Vagina (tissue), 2 donors: Measurements from ENCODE around the gene DPYD. TPM values are rescaled to one million over a fixed set of nuclear protein-coding genes. Genes with fewer than 3 reads are reported as not detected.

Experiments used
- DNase-seq, 2 donors: peaks; one replicate each; pipeline ENCODE4 v3.0.0-alpha.2; 2017; ENCODE audit errors: extremely low spot score in 2 of 2
- H3K27ac ChIP-seq: fragments of 200-600 bp; sonication (generic); one replicate; pipeline ENCODE4 v1.5.1; 2019
- H3K27me3 ChIP-seq: fragments of 200-600 bp; sonication (generic); one replicate; pipeline ENCODE4 v1.5.1; 2019
- H3K36me3 ChIP-seq, 2 donors: fragments of 200-600 bp; sonication (generic); one replicate each; pipeline ENCODE4 v1.5.1; 2017 to 2019
- H3K4me1 ChIP-seq: fragments of 200-600 bp; sonication (generic); one replicate; pipeline ENCODE4 v1.5.1; 2019
- H3K4me3 ChIP-seq, 2 donors: fragments of 200-600 bp; sonication (generic); 1 replicate in 1 of 2; 2 replicates in 1 of 2; pipeline ENCODE4 v1.5.1; 2016 to 2019
- H3K9me3 ChIP-seq: fragments of 200-600 bp; sonication (generic); one replicate; pipeline ENCODE4 v1.5.1; 2019
- CTCF ChIP-seq, 3 experiments: fragments of 450-650 bp in 2 of 3; fragments of 200-600 bp in 1 of 3; sonication (generic) in 1 of 3; IDR thresholded peaks; one replicate each; pipeline ENCODE4 v1.5.1; 2017 to 2019; ENCODE audit warnings: antibody characterized with exemption in 3 of 3, mild to moderate bottlenecking in 2 of 3, moderate library complexity in 2 of 3
- POLR2A ChIP-seq, 2 donors: fragments of 450-650 bp; IDR thresholded peaks; one replicate each; pipeline ENCODE4 v1.6.1; 2017; ENCODE audit warnings: antibody characterized with exemption in 2 of 2, mild to moderate bottlenecking in 2 of 2, moderate library complexity in 2 of 2
- POLR2AphosphoS5 ChIP-seq, 2 donors: sonication (generic); formaldehyde crosslinking; IDR thresholded peaks; one replicate each; pipeline ENCODE4 v1.9.0; 2017; ENCODE audit warnings: antibody characterized with exemption in 2 of 2, mild to moderate bottlenecking in 2 of 2, low read depth in 1 of 2; ENCODE audit not compliant: insufficient read depth in 1 of 2
- intact Hi-C: fragments of 100-400 bp; cut with DNase I; formaldehyde crosslinking; loops from one replicate; pipeline ENCODE4 v1.15.1; 2023
- total RNA-seq: library from RNA; depleted of rRNA; stranded (reverse); fragments of >200 nt; gene quantifications from one replicate; pipeline ENCODE4 v1.2.3, GENCODE V29; 2016

DPYD gene
- total RNA-seq, 1 donor from 2014 or later: 45.7 TPM

DNA sequence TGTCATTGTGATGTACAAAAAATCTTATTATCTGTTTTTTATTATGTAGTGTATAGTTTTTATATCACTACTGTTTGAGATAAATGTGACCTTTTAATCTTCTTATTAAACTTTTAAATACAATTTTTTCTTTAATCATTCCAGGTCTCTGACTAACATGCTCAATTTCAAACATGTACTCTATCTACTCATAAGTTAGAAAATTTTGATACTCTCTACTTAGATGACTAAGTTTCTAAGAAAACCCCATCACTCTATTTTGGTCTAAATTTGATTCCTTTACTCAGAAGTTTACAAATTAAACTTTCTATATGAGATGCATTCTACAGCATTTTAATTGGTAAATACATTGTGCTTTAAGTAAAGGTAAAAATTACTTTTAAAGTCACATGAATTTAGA, 655.2 kb downstream of the DPYD start:
- DNase-seq: no peak
- H3K36me3 ChIP-seq: no peaks in the 10 kb centered on the region
- no peak overlapping the region for H3K4me3 ChIP-seq
- no peaks in the 10 kb centered on the region for H3K4me1 ChIP-seq
- H3K9me3 ChIP-seq: no peaks in the 10 kb centered on the region
- no peaks in the 10 kb centered on the region for H3K27me3 ChIP-seq
- intact Hi-C loops: no loop called here
- no peak for TF ChIP-seq POLR2A (IDR thresholded peaks at IDR 0.05)
- TF ChIP-seq CTCF (IDR thresholded peaks at IDR 0.05): no peak
- no peak for TF ChIP-seq POLR2AphosphoS5 (IDR thresholded peaks at IDR 0.05; ENCODE audit: insufficient read depth in 1 of 2, low read depth in 1 of 2)
- H3K27ac ChIP-seq: no peak overlapping the region

DNA sequence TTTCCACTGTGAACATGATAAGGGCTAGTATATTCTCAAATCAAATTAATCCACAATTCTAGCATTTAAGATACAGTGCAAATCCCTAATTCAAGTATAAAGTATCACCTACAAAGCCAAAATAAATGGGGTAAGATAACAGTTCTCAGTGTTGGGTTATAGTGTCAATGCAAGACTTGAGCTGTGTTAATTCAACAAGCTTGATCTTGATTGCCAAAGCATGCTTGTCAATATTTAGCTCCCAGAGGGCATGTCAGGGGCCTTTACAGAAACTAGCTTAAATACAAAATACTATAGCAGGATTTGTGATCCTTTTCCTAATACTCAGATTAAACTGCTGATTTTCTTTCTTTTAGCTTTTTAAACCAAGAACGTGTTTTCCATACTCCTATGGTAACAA, 658.0 kb downstream of the DPYD start:
- Histone ChIP-seq H3K4me1 (no peaks in the 10 kb centered on the region), H3K9me3 (no peaks in the 10 kb centered on the region), H3K36me3 (no peaks in the 10 kb centered on the region), H3K4me3 (no peak overlapping the region), H3K27ac (no peak overlapping the region), H3K27me3 (no peaks in the 10 kb centered on the region)
- intact Hi-C loops: no loop called here
- TF ChIP-seq POLR2A (IDR thresholded peaks at IDR 0.05) (no peak), CTCF (IDR thresholded peaks at IDR 0.05) (no peak), POLR2AphosphoS5 (IDR thresholded peaks at IDR 0.05; ENCODE audit: insufficient read depth in 1 of 2, low read depth in 1 of 2) (no peak)
- no peak for DNase-seq

GRCh38 chr1:97258597-97258996, 662.2 kb downstream of the DPYD start:
- no peak for DNase-seq
- Histone ChIP-seq H3K27me3 (no peaks in the 10 kb centered on the region), H3K9me3 (no peaks in the 10 kb centered on the region), H3K36me3 (no peaks in the 10 kb centered on the region), H3K27ac (no peak overlapping the region), H3K4me3 (no peak overlapping the region), H3K4me1 (no peaks in the 10 kb centered on the region)
- TF ChIP-seq POLR2AphosphoS5 (IDR thresholded peaks at IDR 0.05; ENCODE audit: insufficient read depth in 1 of 2, low read depth in 1 of 2) (no peak), POLR2A (IDR thresholded peaks at IDR 0.05) (no peak), CTCF (IDR thresholded peaks at IDR 0.05) (no peak)
- intact Hi-C loops: no loop called here

DNA sequence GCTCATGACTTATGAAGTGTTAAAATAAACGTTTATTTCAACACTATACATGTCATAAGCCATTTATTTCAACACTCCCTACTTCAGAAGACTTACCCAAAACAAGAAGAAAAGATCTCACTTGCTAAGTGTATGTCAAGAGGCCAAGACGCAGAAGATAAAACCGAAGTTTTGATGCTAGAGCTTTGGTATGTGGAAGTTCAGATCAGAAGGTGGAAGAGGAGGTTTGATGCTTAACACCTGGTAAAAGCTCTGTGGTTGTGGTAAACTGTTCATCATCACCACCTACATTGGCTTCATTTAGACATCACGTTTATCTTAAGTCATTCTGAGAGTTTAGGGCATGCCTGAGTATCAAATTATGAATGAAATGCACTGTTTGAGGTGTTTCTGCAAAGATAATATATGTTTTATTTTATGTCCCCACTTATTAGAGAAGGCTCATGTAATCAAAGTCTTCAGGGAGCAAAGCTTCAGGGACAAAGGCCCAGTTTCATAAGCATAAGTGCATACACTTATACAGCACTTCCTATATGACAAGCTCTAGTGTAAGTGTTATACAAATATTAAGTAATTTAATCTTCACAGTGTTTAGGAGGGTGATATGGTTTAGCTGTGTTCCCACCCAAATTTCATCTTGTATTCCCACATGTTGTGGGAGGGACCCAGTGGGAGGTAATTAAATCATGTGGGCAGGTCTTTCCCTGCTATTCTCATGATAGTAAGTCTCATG, 665.9 kb downstream of the DPYD start:
- H3K4me3 ChIP-seq: no peak overlapping the region
- H3K9me3 ChIP-seq: no peaks in the 10 kb centered on the region
- no peaks in the 10 kb centered on the region for H3K4me1 ChIP-seq
- TF ChIP-seq CTCF (IDR thresholded peaks at IDR 0.05) (no peak), POLR2AphosphoS5 (IDR thresholded peaks at IDR 0.05; ENCODE audit: insufficient read depth in 1 of 2, low read depth in 1 of 2) (no peak), POLR2A (IDR thresholded peaks at IDR 0.05) (no peak)
- no peaks in the 10 kb centered on the region for H3K36me3 ChIP-seq
- no peak overlapping the region for H3K27ac ChIP-seq
- H3K27me3 ChIP-seq: no peaks in the 10 kb centered on the region
- no peak for DNase-seq
- intact Hi-C loops: no loop called here

DNA sequence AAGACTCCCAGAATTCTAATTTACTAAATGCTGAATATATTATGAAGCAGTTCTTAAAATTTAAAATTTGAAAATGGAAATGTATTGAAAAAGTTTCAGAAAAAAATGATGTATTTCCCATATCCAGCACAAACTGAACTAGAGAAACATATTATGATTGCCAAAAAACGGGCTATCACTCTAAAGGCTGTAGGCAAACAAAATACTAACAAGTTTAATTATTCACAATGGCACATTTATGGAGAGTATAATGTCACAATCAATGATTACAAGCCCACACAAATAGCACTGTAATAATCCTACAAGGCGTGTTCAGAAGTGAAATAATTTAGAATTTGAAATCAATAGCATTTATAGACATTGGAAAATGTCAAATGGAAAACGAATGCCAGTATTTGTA, 667.9 kb downstream of the DPYD start:
- intact Hi-C loops: no loop called here
- DNase-seq: no peak
- Histone ChIP-seq H3K36me3 (no peaks in the 10 kb centered on the region), H3K27me3 (no peaks in the 10 kb centered on the region), H3K4me1 (no peaks in the 10 kb centered on the region), H3K4me3 (no peak overlapping the region), H3K27ac (no peak overlapping the region), H3K9me3 (no peaks in the 10 kb centered on the region)
- no peak for TF ChIP-seq POLR2A (IDR thresholded peaks at IDR 0.05)
- TF ChIP-seq POLR2AphosphoS5 (IDR thresholded peaks at IDR 0.05; ENCODE audit: insufficient read depth in 1 of 2, low read depth in 1 of 2): no peak
- no peak for TF ChIP-seq CTCF (IDR thresholded peaks at IDR 0.05)
